ENCODE measurements around the gene DCAF12.

DNA sequence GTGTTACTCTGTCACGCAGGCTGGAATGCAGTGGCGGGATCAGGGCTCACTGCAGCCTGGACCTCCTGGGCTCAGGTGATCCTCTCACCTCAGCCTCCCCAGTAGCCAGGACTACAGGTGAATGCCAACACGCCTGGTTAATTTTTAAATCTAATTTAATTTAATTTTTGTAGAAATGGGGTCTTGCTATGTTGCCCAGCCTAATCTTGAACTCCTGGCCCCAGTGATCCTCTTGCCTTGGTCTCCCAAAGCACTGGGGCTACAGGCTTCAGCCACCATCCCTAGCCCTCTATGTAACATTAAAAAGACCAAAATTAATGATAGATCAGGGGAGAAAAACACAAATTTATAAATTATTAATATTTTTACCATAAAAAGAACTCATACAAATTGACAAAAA, 66.5 kb downstream of the DCAF12 start:
- TF ChIP-seq, protein P1, sequence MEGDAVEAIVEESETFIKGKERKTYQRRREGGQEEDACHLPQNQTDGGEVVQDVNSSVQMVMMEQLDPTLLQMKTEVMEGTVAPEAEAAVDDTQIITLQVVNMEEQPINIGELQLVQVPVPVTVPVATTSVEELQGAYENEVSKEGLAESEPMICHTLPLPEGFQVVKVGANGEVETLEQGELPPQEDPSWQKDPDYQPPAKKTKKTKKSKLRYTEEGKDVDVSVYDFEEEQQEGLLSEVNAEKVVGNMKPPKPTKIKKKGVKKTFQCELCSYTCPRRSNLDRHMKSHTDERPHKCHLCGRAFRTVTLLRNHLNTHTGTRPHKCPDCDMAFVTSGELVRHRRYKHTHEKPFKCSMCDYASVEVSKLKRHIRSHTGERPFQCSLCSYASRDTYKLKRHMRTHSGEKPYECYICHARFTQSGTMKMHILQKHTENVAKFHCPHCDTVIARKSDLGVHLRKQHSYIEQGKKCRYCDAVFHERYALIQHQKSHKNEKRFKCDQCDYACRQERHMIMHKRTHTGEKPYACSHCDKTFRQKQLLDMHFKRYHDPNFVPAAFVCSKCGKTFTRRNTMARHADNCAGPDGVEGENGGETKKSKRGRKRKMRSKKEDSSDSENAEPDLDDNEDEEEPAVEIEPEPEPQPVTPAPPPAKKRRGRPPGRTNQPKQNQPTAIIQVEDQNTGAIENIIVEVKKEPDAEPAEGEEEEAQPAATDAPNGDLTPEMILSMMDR (IDR thresholded peaks at IDR 0.05; ENCODE audit: low read depth, low read length, poor library complexity, severe bottlenecking): no peak
- TF ChIP-seq EZH2phosphoT487 (IDR thresholded peaks at IDR 0.05; ENCODE audit: borderline replicate concordance, low read length): no peak

All from DOHH2 (cell line).